Esophagus squamous epithelium (tissue), 4 donors: ENCODE results near the gene WASHC4.

Experiments used
- CTCF ChIP-seq, 6 experiments: fragments of 450-650 bp in 4 of 6; fragments of 200-600 bp in 2 of 6; sonication (generic) in 2 of 6; IDR thresholded peaks; one replicate each; pipeline ENCODE4 v1.5.1; 2016 to 2019; ENCODE audit warnings: antibody characterized with exemption in 6 of 6, mild to moderate bottlenecking in 4 of 6, moderate library complexity in 4 of 6
- POLR2A ChIP-seq, 4 donors: fragments of 450-650 bp; IDR thresholded peaks; one replicate each; pipeline ENCODE4 v1.6.1; 2017; ENCODE audit warnings: antibody characterized with exemption in 4 of 4, mild to moderate bottlenecking in 4 of 4, moderate library complexity in 3 of 4

GRCh38 chr12:105072888-105073488, 34.5 kb upstream of the WASHC4 start:
- TF ChIP-seq CTCF (IDR thresholded peaks at IDR 0.05) (no peak), POLR2A (IDR thresholded peaks at IDR 0.05) (no peak)
